SU-DHL-6 (cell line): Measurements from ENCODE around the gene THSD4.

Source experiments
- H2AFZ ChIP-seq: fragments of 200-600 bp; sonication (generic); 2 replicates; pipeline ENCODE4 v1.6.1; 2014; ENCODE audit warnings: low read depth, mild to moderate bottlenecking, moderate library complexity, mixed read lengths, antibody characterized with exemption, low read length; ENCODE audit not compliant: severe bottlenecking
- H3F3A ChIP-seq: fragments of 200-600 bp; shearing (Covaris generic); 2 replicates; pipeline ENCODE4 v1.6.0; 2016; ENCODE audit warnings: antibody characterized with exemption, mild to moderate bottlenecking; ENCODE audit not compliant: insufficient read depth
- H3K27ac ChIP-seq: fragments of 200-600 bp; sonication (generic); 2 replicates; pipeline ENCODE4 v1.5.1; 2016; ENCODE audit warnings: low read depth, mild to moderate bottlenecking, low read length, moderate library complexity, mixed read lengths
- H3K27me3 ChIP-seq: fragments of 200-600 bp; sonication (generic), shearing (Covaris generic); 2 replicates; pipeline ENCODE4 v1.6.0; 2014; ENCODE audit warnings: mild to moderate bottlenecking, low read length
- H3K36me3 ChIP-seq: fragments of 200-600 bp; sonication (generic); 2 replicates; pipeline ENCODE4 v1.6.1; 2014; ENCODE audit warnings: mild to moderate bottlenecking, low read length, mixed read lengths
- H3K4me2 ChIP-seq: fragments of 300-600, 200-600 bp; shearing (Covaris generic), sonication (generic); 2 replicates; pipeline ENCODE4 v1.6.0; 2014; ENCODE audit warnings: low read length, low read depth, mild to moderate bottlenecking; ENCODE audit not compliant: poor library complexity, severe bottlenecking
- H3K4me3 ChIP-seq: fragments of 200-600 bp; sonication (generic); 2 replicates; pipeline ENCODE4 v1.5.1; 2014; ENCODE audit warnings: antibody characterized with exemption, low read length, mild to moderate bottlenecking, mixed read lengths; ENCODE audit not compliant: insufficient read depth, poor library complexity, severe bottlenecking
- H3K79me2 ChIP-seq: fragments of 200-600 bp; sonication (generic); 2 replicates; pipeline ENCODE4 v1.6.1; 2014; ENCODE audit warnings: mild to moderate bottlenecking, low read length, moderate library complexity; ENCODE audit not compliant: insufficient read depth
- H3K9ac ChIP-seq: fragments of 200-600 bp; sonication (generic); 2 replicates; pipeline ENCODE4 v1.7.0; 2014; ENCODE audit warnings: mild to moderate bottlenecking, low read length
- H3K9me2 ChIP-seq: fragments of 200-600 bp; sonication (generic); replicated peaks from 2 replicates; pipeline ENCODE4 v1.6.1; 2014; ENCODE audit warnings: low read length; ENCODE audit not compliant: insufficient read depth
- H3K9me3 ChIP-seq: fragments of 200-600 bp; sonication (generic); 2 replicates; pipeline ENCODE4 v1.6.1; 2014; ENCODE audit warnings: low read length, mixed read lengths; ENCODE audit not compliant: insufficient read depth
- H4K20me1 ChIP-seq: fragments of 200-600 bp; sonication (generic); 2 replicates; pipeline ENCODE4 v1.6.1; 2014; ENCODE audit warnings: low read depth, mild to moderate bottlenecking, antibody characterized with exemption, low read length, moderate library complexity, mixed read lengths
- EZH2phosphoT487 ChIP-seq: fragments of 200-600 bp; sonication (generic), shearing (Covaris generic); conservative IDR thresholded peaks from 2 replicates; pipeline ENCODE4 v1.6.1; 2018; ENCODE audit warnings: mild to moderate bottlenecking, antibody characterized with exemption, low read length, moderate library complexity, mixed read lengths
- TF ChIP-seq, protein P1 (sequence below): fragments of 200-600 bp; sonication (generic); IDR thresholded peaks from one replicate; pipeline ENCODE4 v1.5.1; 2017; ENCODE audit warnings: antibody characterized with exemption, mild to moderate bottlenecking, low read length, moderate library complexity; ENCODE audit not compliant: insufficient read depth, poor library complexity, severe bottlenecking

THSD4 gene

GRCh38 chr15:71643918-71644317, 528.6 kb downstream of the THSD4 start:
- TF ChIP-seq, protein P1, sequence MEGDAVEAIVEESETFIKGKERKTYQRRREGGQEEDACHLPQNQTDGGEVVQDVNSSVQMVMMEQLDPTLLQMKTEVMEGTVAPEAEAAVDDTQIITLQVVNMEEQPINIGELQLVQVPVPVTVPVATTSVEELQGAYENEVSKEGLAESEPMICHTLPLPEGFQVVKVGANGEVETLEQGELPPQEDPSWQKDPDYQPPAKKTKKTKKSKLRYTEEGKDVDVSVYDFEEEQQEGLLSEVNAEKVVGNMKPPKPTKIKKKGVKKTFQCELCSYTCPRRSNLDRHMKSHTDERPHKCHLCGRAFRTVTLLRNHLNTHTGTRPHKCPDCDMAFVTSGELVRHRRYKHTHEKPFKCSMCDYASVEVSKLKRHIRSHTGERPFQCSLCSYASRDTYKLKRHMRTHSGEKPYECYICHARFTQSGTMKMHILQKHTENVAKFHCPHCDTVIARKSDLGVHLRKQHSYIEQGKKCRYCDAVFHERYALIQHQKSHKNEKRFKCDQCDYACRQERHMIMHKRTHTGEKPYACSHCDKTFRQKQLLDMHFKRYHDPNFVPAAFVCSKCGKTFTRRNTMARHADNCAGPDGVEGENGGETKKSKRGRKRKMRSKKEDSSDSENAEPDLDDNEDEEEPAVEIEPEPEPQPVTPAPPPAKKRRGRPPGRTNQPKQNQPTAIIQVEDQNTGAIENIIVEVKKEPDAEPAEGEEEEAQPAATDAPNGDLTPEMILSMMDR: no peak
- TF ChIP-seq EZH2phosphoT487: no peak
- Histone ChIP-seq H3F3A (no peaks in the 10 kb centered on the region), H3K36me3 (no peaks in the 10 kb centered on the region), H3K27me3 (no peaks in the 10 kb centered on the region), H3K9ac (no peak overlapping the region), H3K27ac (no peak overlapping the region), H3K9me2 (no peaks in the 10 kb centered on the region), H3K4me2 (no peak overlapping the region), H2AFZ (no peak overlapping the region), H4K20me1 (no peaks in the 10 kb centered on the region), H3K9me3 (no peaks in the 10 kb centered on the region), H3K4me3 (no peak overlapping the region), H3K79me2 (no peaks in the 10 kb centered on the region)

GRCh38 chr15:71646767-71647486, 531.7 kb downstream of the THSD4 start:
- Histone ChIP-seq H3F3A (no peaks in the 10 kb centered on the region), H4K20me1 (no peaks in the 10 kb centered on the region), H3K4me3 (no peak overlapping the region), H3K4me2 (no peak overlapping the region), H3K27me3 (no peaks in the 10 kb centered on the region), H3K79me2 (no peaks in the 10 kb centered on the region), H3K27ac (no peak overlapping the region), H3K36me3 (no peaks in the 10 kb centered on the region), H3K9ac (no peak overlapping the region), H3K9me2 (no peaks in the 10 kb centered on the region), H3K9me3 (no peaks in the 10 kb centered on the region), H2AFZ (no peak overlapping the region)
- TF ChIP-seq, protein P1: no peak
- TF ChIP-seq EZH2phosphoT487: no peak

- Histone ChIP-seq H3K9me2 (no peaks in the 10 kb centered on the region), H3K79me2 (no peaks in the 10 kb centered on the region), H3K27me3 (no peaks in the 10 kb centered on the region), H3K4me2 (no peak overlapping the region), H3K27ac (no peak overlapping the region), H2AFZ (no peak overlapping the region), H4K20me1 (no peaks in the 10 kb centered on the region), H3K9ac (no peak overlapping the region), H3K9me3 (no peaks in the 10 kb centered on the region), H3K36me3 (no peaks in the 10 kb centered on the region), H3K4me3 (no peak overlapping the region), H3F3A (no peaks in the 10 kb centered on the region)
- TF ChIP-seq EZH2phosphoT487: no peak
- TF ChIP-seq, protein P1: no peak
Measured at GRCh38 chr15:71647487-71647808, 532.2 kb downstream of the THSD4 start.
